Kidney tubule cell (primary cell): Measurements from ENCODE around the gene ADSS1.

ENCODE experiments used
- DNase-seq: peaks from one replicate; pipeline ENCODE4 v3.0.0-alpha.2; 2018; ENCODE audit warnings: low spot score

ADSS1 gene

DNA sequence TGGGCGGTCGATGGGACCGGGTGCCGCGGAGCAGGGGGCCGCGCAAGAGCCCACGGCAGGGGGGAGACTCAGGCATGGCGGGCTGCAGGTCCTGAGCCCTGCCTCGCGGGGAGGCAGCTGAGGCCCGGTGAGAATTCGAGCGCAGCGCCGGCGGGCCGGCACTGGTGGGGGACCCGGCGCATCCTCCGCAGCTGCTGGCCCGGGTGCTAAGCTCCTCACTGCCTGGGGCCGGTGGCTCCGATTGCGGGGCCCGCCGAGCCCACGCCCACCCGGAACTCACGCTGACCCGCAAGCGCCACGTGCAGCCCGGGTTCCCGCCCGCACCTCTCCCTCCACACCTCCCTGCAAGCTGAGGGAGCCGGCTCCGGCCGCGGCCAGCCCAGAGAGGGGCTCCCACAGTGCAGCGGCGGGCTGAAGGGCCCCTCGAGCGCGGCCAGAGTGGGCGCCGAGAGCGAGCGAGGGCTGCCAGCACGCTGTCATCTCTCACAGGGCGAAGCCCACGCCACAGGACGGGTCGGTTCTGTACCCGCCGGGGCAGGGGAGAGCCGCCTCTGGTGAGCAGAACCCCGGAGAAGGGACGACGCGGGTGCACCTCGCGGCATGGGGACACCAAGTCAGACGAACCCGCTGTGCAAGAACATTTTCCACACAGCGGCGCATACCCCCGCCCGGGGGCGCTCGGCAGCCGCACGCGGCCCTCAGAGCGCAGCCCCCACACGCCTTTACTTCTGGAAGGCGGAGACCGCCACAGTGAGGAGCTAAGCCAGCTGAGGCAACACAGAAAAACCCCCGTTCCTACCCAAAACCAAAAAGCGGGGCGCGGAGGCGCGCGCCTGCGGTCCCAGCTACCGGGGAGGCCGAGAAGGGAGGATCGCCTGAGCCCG is 27.8 kb downstream of the ADSS1 start:
- no peak for DNase-seq

DNA sequence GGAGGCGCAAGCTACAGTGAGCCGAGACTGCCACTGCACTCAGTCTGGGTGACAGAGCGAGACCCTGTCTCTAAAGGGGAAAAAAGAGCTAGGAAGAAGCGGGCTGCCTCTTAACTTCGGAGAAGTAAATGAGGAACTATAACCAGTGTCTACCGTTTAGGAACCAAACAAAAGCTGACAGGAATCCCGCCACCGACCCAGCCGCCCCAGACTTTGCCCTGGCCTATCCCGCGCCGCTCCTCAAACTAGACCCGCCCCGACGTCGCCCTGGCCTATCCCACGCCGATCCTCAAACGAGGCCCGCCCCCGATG is 28.4 kb downstream of the ADSS1 start:
- DNase-seq = no peak

DNA sequence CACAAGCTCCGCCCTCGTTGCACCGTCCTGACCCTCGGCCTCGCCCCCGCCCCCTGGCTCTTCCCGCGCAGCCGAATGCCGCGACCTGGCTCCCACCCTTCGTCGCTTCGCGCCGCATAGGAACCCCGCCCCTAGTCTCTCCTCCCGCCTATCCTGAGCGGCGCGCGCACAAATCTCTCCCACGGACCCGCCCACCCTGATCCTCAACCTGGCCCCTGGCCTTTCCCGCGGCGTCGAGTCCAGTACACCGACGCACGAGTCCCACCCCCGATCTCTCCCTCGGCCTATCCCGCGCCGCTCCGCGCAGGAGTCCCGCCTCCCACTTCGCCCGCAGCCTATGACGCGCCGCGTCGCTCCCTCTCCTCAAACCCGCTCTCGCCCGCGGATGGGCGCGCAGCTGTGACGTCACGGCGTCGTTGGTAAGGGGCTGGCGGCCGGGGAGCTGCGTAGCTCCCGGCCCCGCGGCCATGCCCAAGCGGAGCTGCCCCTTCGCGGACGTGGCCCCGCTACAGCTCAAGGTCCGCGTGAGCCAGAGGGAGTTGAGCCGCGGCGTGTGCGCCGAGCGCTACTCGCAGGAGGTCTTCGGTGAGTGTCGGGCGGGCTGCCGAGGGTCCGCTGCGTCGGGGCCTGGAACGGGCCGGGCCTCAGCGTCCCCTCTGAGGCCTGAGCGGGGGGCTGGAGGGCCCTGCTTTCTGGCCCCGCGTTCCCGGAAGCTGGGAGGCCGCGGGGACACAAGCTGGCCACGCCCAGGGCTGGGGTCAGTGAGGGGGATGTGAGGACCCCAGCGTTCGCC is 28.9 kb downstream of the ADSS1 start, which contains the start of gene SIVA1:
TSS of gene SIVA1 (plus strand) at position 413 of the 793 bp plus-strand sequence. CDS start at position 468, 55 bp downstream.
- peak; percentile 99 for DNase-seq

DNA sequence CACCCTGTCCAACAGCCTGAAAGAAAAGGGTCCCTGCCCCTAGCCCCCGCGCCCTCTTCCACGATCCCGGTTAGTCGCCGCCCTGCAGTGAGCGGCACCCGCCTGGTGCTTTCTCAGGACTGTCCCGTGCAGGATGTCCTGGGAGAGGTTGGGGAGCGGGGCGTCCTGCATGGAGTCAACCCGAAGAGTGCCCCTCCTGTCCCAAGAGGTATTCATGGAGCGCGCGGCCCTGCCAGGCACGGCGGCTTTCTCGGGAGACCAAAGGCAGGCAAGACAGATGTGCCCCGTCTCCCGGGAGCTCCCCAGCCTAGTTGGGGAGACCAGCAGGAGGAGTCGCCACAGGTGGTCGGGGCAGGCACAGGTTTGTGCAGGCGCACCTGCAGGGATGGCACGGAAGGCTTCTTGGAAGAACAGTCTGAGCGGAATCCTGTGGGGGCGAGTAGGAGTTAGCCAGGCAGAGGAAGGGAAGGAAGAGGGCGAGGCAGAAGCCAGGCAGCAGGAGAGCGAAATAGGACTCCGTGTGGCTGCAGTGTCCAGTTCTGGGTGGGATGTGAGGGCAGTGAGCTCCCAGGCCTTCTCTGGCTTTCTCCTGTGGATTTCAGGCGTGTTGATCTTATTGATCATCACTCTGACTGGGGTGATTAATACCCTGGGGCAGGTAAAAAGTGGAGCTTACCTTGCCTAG is 29.6 kb downstream of the ADSS1 start:
- DNase-seq = peak; percentile 28

DNA sequence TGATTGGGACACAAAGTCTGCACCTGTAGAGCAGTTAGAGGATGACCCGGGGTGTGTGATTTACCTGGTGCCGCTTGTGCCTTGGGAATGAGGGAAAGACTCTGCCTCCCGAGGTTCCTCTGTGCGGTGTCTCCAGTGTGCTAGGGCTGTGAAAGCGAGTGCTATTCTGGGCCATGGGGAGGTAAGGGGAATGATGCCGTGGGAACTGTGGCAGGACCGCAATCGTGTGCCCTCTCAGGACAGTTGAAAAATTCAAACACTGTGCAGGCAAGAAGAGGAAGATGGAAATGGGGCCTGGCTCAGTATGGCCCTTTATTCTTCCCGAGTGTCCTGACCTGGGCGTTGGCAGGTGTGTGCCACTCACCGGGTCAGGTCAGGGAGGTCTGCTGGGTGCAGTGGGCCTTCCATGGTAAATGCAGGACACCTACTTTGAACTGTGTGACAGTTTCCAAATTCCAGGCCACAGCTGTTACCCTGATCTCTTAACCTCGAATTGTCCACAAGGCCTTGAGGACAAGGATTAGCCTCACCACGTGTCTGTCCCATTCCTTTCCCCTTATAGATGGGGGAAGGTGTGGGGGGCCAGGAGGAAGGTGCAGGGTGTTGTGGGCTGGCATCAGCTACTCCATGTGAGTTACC is 30.3 kb downstream of the ADSS1 start:
- no peak for DNase-seq

DNA sequence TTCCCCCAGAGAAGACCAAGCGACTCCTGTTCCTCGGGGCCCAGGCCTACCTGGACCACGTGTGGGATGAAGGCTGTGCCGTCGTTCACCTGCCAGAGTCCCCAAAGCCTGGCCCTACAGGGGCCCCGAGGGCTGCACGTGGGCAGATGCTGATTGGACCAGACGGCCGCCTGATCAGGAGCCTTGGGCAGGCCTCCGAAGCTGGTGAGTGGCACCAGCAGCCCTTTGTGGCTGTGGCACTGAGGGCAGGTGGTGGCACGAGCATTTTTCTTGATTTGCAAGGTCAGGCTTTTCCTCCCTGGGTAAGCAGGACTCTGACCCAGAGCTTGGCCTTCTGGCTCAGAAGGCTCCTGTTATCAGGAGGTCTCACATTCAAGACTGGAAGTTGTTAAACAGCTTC is 31.6 kb downstream of the ADSS1 start:
- no peak for DNase-seq

DNA sequence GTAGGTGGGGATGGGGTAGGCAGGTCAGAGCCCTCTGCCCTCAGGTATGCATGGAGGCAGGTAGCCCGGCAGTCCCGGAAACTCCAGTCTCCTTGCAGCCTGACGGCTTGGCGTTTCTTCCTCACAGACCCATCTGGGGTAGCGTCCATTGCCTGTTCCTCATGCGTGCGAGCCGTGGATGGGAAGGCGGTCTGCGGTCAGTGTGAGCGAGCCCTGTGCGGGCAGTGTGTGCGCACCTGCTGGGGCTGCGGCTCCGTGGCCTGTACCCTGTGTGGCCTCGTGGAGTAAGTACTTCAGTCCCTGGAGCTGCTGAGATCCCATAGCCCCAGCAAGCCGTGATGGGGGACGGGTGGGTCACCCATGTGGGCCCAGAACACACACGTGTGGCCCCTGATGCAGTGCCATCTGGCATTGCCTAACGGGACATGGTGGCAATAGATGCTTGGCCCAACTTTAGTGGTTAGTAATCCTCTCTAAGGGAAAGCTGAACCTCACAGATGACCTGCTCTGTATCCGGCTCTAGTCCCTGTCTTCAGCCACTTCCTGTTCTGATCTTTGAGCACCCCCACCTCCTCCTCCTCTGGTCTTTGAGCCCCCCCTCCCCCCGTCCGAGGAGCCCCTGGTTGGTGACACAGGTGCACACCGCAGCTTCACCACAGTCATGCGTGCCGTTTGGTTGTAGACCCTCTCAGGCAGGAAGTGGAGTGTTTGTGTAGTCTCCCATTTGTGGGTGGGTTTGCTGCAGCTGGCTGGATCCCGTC is 32.6 kb downstream of the ADSS1 start:
- no peak for DNase-seq

DNA sequence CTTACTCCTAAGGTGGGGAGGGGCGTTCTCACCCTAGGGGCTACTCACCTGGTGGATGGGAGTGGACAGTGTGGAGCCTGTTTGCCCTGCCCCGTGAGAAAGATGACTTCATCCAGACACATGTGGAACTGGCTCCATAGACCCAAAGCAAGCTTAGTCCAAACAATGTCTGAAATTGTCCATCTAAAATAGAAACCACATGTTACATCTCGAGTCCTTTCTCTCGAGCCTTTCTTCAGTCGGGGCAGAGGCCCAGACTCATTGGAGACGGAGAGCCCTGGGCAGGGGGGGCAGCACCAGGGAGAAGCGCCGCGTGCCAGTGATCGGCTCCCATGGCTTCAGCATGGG is 33.2 kb downstream of the ADSS1 start:
- no peak for DNase-seq

DNA sequence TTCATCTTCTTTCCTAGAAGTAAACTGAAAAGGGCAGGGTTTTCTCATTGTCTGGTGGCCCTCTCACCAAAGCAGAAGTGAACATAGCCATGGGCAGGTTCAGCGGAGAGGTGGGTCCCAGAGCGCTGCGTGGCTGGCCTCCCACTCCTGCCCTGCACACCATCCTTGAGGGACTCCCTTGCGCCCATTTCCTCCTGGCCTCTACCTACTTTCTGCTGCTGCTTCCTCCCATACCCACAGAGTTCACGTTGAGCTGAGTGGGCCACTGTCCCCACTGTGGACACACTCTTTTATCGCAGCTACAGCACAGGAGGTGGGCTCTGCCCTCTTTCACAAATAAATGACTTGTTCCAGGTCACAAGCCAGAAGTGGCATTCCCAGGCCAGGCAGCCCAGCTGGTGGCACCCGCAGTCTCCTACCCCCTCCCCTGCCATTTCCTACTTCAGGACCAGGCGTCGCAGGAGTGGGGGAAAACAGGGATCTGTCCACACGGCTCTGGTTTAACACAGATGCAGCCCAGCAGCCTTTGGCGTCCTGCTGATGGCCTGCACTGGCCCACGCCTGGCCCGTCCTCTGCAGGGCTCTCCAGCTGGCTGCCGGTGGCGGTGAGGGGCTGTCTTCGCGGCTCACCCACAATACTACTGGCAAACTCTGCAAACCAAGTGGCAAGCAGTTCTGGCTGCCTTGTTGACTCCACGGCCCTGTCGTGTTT is 33.8 kb downstream of the ADSS1 start:
- DNase-seq = no peak

DNA sequence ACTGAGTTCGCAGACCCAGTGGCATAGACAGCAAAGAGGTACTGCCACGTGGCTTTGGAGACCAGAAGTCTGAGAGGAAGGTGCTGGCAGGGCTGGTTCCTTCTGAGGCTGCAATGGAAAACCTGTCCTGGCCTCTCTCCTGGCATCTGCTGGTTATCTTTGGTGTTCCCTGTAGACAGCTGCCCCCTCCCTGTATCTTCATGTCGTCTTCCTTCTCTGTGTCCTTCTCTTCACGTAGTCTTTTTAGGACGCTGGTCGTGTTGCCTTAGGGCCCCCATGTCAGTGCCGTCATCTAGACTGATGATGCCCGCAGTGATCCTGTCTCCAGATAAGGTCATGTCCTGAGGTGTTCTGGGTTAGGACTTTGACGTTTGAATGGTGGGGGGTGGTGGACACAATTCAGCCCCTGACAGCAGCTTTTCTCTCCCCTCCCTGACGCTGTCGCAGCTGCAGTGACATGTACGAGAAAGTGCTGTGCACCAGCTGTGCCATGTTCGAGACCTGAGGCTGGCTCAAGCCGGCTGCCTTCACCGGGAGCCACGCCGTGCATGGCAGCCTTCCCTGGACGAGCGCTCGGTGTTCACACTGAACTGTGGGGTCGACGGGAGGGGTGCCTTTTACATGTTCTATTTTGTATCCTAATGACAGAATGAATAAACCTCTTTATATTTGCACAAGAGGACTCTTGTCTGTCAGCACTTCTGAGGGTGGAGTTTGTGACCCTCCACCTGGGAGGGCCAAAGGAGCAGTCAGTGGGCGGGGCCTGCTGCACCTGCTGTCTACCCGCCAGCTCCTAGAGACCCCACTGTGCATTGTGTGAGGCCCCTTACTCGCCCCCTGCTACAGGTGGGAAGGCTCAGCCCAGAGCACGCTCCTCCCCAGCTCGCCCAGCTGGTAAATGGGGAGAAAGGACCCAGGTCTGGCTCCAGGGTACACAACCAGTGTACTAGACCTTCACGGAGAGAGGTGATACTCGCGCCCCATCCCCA is 35.2 kb downstream of the ADSS1 start:
- no peak for DNase-seq

DNA sequence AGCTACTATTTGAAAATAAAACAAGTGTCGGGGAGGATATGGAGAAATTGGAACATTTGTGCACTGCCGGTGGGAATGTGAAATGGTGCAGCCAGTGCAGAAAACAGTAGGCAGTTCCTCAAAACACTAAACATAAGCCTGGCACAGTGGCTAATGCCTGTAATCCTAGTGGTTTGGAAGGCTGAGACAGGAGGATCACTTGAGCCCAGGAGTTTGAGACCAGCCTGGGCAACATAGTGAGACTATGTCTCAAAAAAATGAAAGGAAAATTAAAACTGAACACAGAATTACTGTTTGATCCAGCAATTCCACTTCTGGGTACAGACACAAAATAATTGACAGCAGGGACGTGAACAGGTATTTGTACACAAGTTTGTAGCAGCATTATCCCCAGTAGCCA is 41.5 kb downstream of the ADSS1 start:
- no peak for DNase-seq

DNA sequence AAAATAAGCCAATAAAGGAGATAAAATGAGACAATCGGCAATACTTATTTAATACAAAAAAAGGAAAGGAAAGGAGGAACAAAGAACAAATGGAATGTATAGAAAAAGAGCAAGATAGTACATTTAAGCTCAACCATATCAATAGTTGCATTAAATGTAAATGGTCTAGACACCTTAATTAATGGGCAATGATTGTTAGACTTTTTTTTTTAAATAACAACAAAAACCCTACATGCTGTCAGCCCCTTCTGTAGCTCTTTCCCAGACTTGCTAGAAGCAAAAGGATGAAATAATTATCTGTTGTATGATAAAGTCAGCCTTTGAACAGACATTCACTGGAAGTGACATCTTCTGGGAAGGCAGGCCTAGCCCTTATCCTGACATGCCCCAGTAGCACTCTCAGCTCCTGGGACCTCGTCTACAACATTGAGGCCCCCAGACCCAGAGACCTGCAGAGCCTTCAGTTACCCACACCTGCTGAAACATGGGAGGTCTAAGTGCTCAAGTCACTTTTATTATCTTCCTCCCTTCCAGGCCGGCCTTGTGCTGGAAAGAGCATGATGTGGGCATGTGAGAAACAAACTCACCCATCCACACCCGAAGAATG is 42.3 kb downstream of the ADSS1 start:
- DNase-seq = no peak

DNA sequence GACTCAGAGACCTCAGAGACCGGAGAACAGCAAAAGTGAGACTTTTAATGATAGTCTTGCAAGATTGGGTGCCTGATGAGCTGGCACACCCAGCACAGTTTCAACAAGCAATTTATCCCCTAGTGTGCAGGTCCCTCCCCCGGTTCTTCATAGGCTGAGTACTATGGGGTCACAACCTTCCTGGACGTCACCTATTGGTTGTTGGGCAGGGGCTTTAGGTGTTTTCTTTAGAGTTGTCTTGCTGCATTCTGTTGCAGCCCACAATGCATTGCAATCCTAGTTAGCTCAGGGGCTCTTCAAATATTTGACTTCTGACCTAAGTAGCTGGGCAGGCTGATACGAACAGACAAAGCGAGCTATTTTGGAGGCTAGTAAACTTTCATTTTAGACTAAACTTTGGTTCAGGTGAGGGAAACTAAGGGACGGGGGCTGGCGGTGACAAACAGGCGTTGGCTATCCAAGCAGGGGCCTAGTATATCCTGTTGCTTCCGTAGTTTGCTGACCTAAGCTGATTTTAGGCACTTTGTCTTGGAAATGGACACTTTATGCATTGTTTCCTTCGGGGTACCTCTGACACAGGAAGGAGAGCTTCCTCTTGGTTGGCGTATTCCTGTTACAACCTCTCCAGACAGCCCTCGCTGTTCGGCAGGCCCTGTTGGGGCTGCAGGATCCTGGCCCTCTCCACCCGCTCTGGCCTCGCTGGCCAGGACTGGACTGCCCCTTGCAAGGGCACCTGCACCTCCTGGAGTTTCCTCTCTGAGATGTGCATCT is 43.0 kb downstream of the ADSS1 start:
- DNase-seq = no peak

DNA sequence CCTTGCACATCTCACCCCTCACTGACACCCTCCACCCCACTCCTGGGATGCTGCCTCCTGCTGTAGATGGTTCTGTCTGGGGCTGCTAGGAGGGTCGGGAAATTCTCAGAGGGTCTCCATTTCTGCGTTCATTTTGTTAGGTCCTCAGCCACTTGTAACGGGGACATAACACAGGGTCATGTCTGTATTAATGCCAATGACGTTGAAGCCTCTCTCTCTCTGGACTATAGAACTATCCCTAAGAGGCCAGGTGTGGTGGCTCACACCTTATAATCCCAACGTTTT is 43.5 kb downstream of the ADSS1 start:
- DNase-seq = no peak

DNA sequence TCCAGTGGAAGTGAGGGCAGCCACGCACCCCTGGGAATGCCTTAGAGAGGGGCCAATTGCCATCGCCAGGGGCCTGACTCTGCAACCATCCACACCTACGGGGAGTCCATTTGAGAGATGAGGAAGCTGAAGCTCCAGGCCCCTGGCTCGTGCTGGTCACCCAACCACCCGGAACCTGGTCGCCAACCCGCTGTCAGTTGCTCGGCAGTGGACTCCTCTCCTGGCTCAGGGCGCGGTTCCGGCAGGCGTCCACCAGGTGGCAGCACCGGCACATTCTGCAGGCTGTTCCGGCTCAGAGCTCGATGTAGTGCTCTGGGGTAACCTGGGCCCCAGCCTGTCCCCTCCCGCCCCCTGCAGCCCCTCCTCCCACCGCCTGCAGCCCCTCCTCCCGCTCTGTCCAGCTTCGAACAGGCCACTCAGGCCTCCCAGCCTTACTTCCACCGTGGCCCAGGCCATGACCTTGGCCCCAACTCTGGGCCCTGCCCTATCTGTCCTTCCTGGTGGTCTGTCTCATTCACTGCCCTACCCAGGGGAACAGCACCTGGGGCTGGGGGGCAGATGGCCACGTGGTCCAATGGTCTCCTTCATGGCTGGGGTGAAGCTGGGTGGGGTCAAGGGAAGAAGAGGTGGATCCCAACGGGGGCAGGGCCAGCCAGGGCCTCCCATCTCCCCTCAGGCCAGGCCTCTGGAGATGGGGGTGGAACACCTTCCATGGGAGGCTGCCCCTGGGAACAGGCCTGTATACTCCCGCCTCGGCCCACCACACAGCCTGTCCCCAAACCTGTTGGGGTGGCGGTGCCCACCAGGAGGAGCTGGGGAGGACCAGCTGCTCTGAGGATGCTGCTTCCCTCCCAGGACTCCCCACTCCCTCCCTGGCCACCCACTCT is 44.7 kb downstream of the ADSS1 start:
- DNase-seq = peak; percentile 82

DNA sequence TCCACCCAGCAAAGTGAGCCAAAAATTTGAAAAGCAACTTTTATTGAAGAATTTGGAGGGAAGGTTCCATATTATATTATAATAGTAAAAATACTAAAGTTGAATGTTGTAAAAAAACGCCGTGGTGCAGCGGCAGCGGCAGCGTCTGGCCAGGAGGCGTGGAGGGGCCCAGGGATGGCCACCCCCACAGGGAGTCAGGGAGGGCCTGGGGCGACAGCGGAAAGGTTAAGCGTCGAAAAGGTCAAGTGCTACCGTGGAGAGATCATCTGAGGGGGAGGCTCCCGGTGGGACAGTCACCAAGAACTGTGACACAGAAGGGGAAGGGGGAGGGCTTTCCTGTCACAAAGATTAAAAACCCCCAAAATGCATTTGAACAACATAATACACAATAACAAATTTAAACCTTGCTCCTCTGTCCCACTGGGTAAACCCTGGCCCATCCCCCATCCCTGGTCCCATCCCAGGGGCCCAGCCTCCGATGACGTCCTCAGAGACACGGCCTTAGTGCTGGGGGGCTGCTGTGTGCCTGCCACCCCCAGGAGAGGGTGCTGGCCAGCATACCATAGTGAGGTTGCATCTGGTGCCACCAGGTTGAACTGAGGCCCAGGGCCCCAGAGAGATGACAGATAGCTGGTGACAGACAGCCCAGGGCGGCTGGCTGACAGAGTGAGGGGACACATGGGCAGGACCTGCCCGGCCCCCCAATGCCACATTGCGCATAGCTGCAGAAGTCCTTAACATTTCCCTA is 45.5 kb downstream of the ADSS1 start:
- no peak for DNase-seq

DNA sequence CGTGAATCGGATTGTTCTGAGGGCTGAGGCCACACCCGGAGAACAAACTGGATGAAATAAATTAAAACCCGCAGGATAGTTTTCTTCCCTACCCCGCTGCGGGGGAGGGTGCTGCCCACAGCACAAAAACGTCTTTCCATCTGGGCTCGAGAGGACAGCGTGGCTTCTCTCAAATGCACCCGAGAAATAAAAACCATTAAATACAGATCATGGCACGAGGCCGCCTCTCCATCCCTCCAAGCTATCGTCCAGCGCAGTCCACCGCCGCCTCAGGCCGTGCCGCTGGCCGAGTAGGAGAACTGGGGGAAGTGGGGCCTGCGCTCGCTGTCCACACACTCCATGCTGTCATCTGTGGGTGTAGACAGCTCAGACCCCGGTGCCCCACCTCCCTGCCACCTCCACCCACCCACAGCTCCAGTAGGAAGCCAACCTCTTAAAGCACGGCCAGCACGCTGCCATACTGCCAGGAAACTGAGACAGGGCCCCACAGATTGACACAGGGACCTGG is 46.1 kb downstream of the ADSS1 start:
- DNase-seq = no peak
